IMR-90 (cell line): ENCODE measurements around the gene GALNT5. TPM values are rescaled to one million over a fixed set of nuclear protein-coding genes. Genes with fewer than 3 reads are reported as not detected.

Experiments used
- ATAC-seq: fragments of 200-7000 bp; cut with Tn5 transposase; 2 replicates; pipeline ENCODE4 v1.9.1; 2020; ENCODE audit warnings: low read depth, mild to moderate bottlenecking, moderate library complexity
- BruUV-seq: library from RNA; stranded (reverse); fragments of 400-500 nt; replicated peaks from 2 replicates; lab custom pipeline; 2021; lab: Mats Ljungman, UMichigan
- CTCF ChIA-PET: fragments of 300-600 bp; formaldehyde crosslinking; extraction: SDS; loops from one replicate; lab custom pipeline; 2021; ENCODE audit warnings: antibody characterized with exemption; lab: Yijun Ruan, JAX
- POLR2A ChIA-PET: fragments of 300-600 bp; sonication (Branson Sonifier 250); formaldehyde crosslinking; loops from one replicate; lab custom pipeline; 2022; ENCODE audit warnings: antibody characterized with exemption; ENCODE audit not compliant: unreplicated experiment; lab: Charles Lee
- DNase-seq: peaks from one replicate; pipeline ENCODE4 v3.0.0; 2013
- H2AFZ ChIP-seq: replicated peaks from 2 replicates; pipeline ENCODE3; 2013; ENCODE audit warnings: low read length, mild to moderate bottlenecking; ENCODE audit not compliant: poor library complexity
- H2AK5ac ChIP-seq: 2 replicates; pipeline ENCODE4 v1.6.1; 2013; ENCODE audit warnings: low read depth, low read length, inconsistent platforms
- H2AK9ac ChIP-seq: replicated peaks from 2 replicates; pipeline ENCODE3; 2013; ENCODE audit warnings: mild to moderate bottlenecking, low read depth, low read length, moderate library complexity; ENCODE audit not compliant: poor library complexity
- H2BK120ac ChIP-seq: 2 replicates; pipeline ENCODE4 v1.6.1; 2013; ENCODE audit warnings: low read depth, low read length, inconsistent platforms
- H2BK15ac ChIP-seq: 3 replicates; pipeline ENCODE4 v1.6.1; 2013; ENCODE audit warnings: low read depth, low read length, inconsistent platforms
- H2BK20ac ChIP-seq: 2 replicates; pipeline ENCODE4 v1.6.1; 2013; ENCODE audit warnings: low read depth, mild to moderate bottlenecking, inconsistent platforms, low read length, moderate library complexity
- H2BK5ac ChIP-seq: 2 replicates; pipeline ENCODE4 v1.6.1; 2013; ENCODE audit warnings: mild to moderate bottlenecking, low read depth, low read length, inconsistent platforms; ENCODE audit not compliant: poor library complexity, severe bottlenecking
- H3K14ac ChIP-seq: replicated peaks from 2 replicates; pipeline ENCODE4 v1.6.1; 2013; ENCODE audit warnings: low read depth, low read length, inconsistent platforms
- H3K18ac ChIP-seq: 2 replicates; pipeline ENCODE4 v1.6.1; 2013; ENCODE audit warnings: low read depth, low read length, control low read depth
- H3K23ac ChIP-seq: 2 replicates; pipeline ENCODE4 v1.6.1; 2013; ENCODE audit warnings: low read depth, low read length, inconsistent platforms
- H3K27ac ChIP-seq: 2 replicates; pipeline ENCODE4 v1.5.1; 2013; ENCODE audit warnings: mild to moderate bottlenecking, control low read depth, low read length; ENCODE audit not compliant: insufficient read depth
- H3K27me3 ChIP-seq: 2 replicates; pipeline ENCODE4 v1.6.1; 2013; ENCODE audit warnings: low read length; ENCODE audit not compliant: control insufficient read depth, insufficient read depth
- H3K36me3 ChIP-seq: 2 replicates; pipeline ENCODE4 v1.6.1; 2013; ENCODE audit warnings: low read length, mixed read lengths; ENCODE audit not compliant: control insufficient read depth, insufficient read depth
- H3K4ac ChIP-seq: 2 replicates; pipeline ENCODE4 v1.6.1; 2013; ENCODE audit warnings: low read depth, low read length, inconsistent platforms
- H3K4me1 ChIP-seq: 2 replicates; pipeline ENCODE4 v1.6.1; 2013; ENCODE audit warnings: low read length, mixed read lengths; ENCODE audit not compliant: control insufficient read depth, insufficient read depth
- H3K4me2 ChIP-seq: 2 replicates; pipeline ENCODE4 v1.6.1; 2013; ENCODE audit warnings: low read depth, mild to moderate bottlenecking, control low read depth, low read length, moderate library complexity
- H3K4me3 ChIP-seq: 2 replicates; pipeline ENCODE4 v1.5.1; 2013; ENCODE audit warnings: low read depth, mild to moderate bottlenecking, control low read depth, low read length, moderate library complexity; ENCODE audit not compliant: insufficient read depth
- H3K56ac ChIP-seq: 2 replicates; pipeline ENCODE4 v1.6.1; 2013; ENCODE audit warnings: low read length, inconsistent platforms; ENCODE audit not compliant: insufficient read depth; ENCODE audit errors: extremely low read depth
- H3K79me1 ChIP-seq, 2 experiments: 2 replicates each; pipeline ENCODE4 v1.6.1; 2013; ENCODE audit warnings: low read length in 2 of 2, inconsistent platforms in 1 of 2, low read depth in 1 of 2
- H3K9ac ChIP-seq: 2 replicates; pipeline ENCODE4 v1.6.1; 2013; ENCODE audit warnings: low read depth, low read length, control low read depth
- H3K9me1 ChIP-seq: 2 replicates; pipeline ENCODE4 v1.6.1; 2013; ENCODE audit warnings: low read length, inconsistent platforms; ENCODE audit not compliant: insufficient read depth
- H3K9me3 ChIP-seq: 2 replicates; pipeline ENCODE4 v1.6.1; 2013; ENCODE audit warnings: low read length; ENCODE audit not compliant: control insufficient read depth, insufficient read depth
- H4K20me1 ChIP-seq: 2 replicates; pipeline ENCODE4 v1.6.1; 2013; ENCODE audit warnings: low read length, inconsistent platforms; ENCODE audit not compliant: insufficient read depth
- H4K5ac ChIP-seq: 2 replicates; pipeline ENCODE4 v1.6.1; 2013; ENCODE audit warnings: mild to moderate bottlenecking, low read depth, low read length, control low read depth
- H4K8ac ChIP-seq, 2 experiments: 2 replicates each; pipeline ENCODE4 v1.6.1; 2013; ENCODE audit warnings: low read depth in 2 of 2, low read length in 2 of 2, control low read depth in 1 of 2, inconsistent platforms in 1 of 2
- H4K91ac ChIP-seq: 2 replicates; pipeline ENCODE4 v1.6.1; 2013; ENCODE audit warnings: low read depth, low read length, inconsistent platforms; ENCODE audit not compliant: insufficient read depth
- FOS ChIP-seq: fragments of 150-350 bp; IDR thresholded peaks from 2 replicates; pipeline ENCODE4 v1.6.1; 2016; ENCODE audit warnings: low read depth, low read length
- WGBS, 2 experiments: methylation state at CpG; one replicate each; pipeline versions ENCODE4 v1.1.5 to v1.1.7; 2013; ENCODE audit warnings: missing lambda C conversion rate in 2 of 2; ENCODE audit not compliant: insufficient read length in 1 of 2; ENCODE audit errors: extremely low coverage in 2 of 2; 5-methylcytosine and 5-hydroxymethylcytosine counted together
- dilution Hi-C: fragments of 300-500 bp; cut with HindIII; formaldehyde crosslinking; loops from one replicate; pipeline ENCODE4 v1.14.3; 2018; ENCODE audit warnings: low sequenced_read_pairs; ENCODE audit not compliant: unreplicated experiment
- in situ Hi-C: fragments of 300-500 bp; cut with MboI; formaldehyde crosslinking; loops from 3 replicates; pipeline ENCODE4 v1.14.3; 2019; ENCODE audit warnings: low sequenced_read_pairs, inconsistent platforms, mixed read lengths
- intact Hi-C: fragments of 100-400 bp; cut with micrococcal nuclease; formaldehyde crosslinking; loops from 2 replicates; pipeline ENCODE4 v1.10.0; 2022
- polyA plus RNA-seq, 3 experiments: library from polyadenylated mRNA; depleted of rRNA; stranded (reverse); fragments of >200 nt; gene quantifications; 2 replicates each; pipeline ENCODE4 v1.2.3, GENCODE V29; 2012; ENCODE audit warnings: low replicate concordance in 1 of 3
- total RNA-seq: library from RNA; depleted of rRNA; stranded (reverse); fragments of >200 nt; gene quantifications from 2 replicates; pipeline ENCODE4 v1.2.3, GENCODE V29; 2012

Gene GALNT5
- total and polyA plus RNA-seq, 2 of the 4 experiments (the other 2 are of a cell fraction), result 36.3 to 63.3 TPM

DNA sequence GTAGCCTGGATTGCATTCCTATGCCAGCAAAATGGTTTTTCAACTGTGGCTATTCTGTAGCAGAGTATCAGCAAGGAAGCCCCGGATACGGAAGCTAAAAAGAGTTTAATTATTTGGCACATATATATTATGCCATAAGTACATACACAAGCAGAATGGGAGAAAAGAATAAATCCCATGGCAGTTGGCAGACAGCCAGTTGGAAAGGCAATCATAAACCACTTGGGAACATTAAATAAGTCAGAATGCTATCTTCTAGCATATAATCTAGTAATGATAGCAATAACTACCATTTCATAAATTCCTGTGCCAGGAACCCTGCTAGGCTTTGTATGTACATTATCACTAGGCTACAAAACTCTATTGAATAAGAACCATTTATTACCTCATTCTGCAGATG lies 26.0 kb downstream of the GALNT5 start:
- no peak overlapping the region for H2BK120ac ChIP-seq
- H3K9me3 ChIP-seq, result no peaks in the 10 kb centered on the region
- DNase-seq, result no peak
- no peak for TF ChIP-seq FOS
- H3K4me2 ChIP-seq, result no peak overlapping the region
- H2BK15ac ChIP-seq, result no peak overlapping the region
- no peak overlapping the region for H3K4me3 ChIP-seq
- CTCF ChIA-PET, result no interaction called here
- no peak overlapping the region for H2AFZ ChIP-seq
- no peak overlapping the region for H4K91ac ChIP-seq
- no peak for ATAC-seq
- H2AK9ac ChIP-seq, result no peak overlapping the region
- no peak overlapping the region for H3K9ac ChIP-seq
- H3K27me3 ChIP-seq, result no peaks in the 10 kb centered on the region
- in situ Hi-C loops, result no loop called here
- no peak overlapping the region for H3K56ac ChIP-seq
- intact Hi-C loops, result no loop called here
- no peak overlapping the region for H4K5ac ChIP-seq
- POLR2A ChIA-PET, result no interaction called here
- no TSS peak for BruUV-seq
- peaks cover 10% of the 10 kb centered on the region for H3K36me3 ChIP-seq
- H4K20me1 ChIP-seq, result peaks cover 3% of the 10 kb centered on the region; the same call in 1 of the 2 replicates
- no peak overlapping the region for H3K18ac ChIP-seq
- H3K79me1 ChIP-seq, result peaks cover 19 to 25% of the 10 kb centered on the region in 2 experiments
- no peak overlapping the region for H2AK5ac ChIP-seq
- 0 out of 2 replicates have a peak, but pooled peaks cover 2% of the 10 kb centered on the region for H3K9me1 ChIP-seq
- H4K8ac ChIP-seq, result no peak overlapping the region
- H3K4ac ChIP-seq, result no peak overlapping the region
- H3K23ac ChIP-seq, result no peak overlapping the region
- no peak overlapping the region for H3K14ac ChIP-seq
- no peak overlapping the region for H3K27ac ChIP-seq
- WGBS, 2 experiments, result no CpG with 5 or more reads among the region's 2 CpGs
- no peaks in the 10 kb centered on the region for H3K4me1 ChIP-seq
- no peak overlapping the region for H2BK5ac ChIP-seq
- no peak overlapping the region for H2BK20ac ChIP-seq
- dilution Hi-C loops, result no loop called here
